ENCODE results near the gene SLC41A3. TPM values are rescaled to one million over a fixed set of nuclear protein-coding genes. Genes with fewer than 3 reads are reported as not detected.
A peak's percentile ranks its signal among the peaks of the same experiment; 100 is the strongest.

The SLC41A3 gene
- total and polyA plus RNA-seq, 4 donors = 32.6 to 71.4 (median 66.8) TPM

DNA sequence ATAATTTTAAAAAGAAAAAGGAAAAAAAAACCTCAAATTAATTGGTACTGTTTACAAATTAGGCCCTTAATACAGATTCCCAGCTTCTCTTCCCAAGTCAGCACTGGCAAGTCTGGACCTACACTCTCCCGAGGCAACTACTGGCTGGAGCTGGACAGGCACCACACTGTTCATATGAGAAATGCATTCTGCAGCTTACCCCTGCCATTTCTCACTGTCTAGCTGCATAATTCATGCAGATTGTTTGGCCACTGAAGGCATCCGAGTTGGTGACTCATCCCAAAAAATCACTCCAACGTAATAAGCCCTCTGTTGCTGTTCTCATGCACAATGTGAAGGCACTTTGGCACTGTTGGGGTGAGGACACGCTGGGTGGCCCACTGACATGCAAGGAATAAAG, 69.7 kb downstream of the SLC41A3 start:
- intact Hi-C loops (cut with DNase I) = no loop called here
- H3K4me3 ChIP-seq (ENCODE audit: low read length in 2 of 2) = no peak overlapping the region
- WGBS, 2 donors = 50 to 54% methylated on average over 4 of the region's 4 CpGs
- H3K36me3 ChIP-seq (ENCODE audit: control insufficient read depth in 1 of 2, insufficient read depth in 2 of 2, low read length in 1 of 2) = peaks cover 0 to 8% of the 10 kb centered on the region in 2 donors
- DNase-seq (no peak), ATAC-seq (ENCODE audit: low FRiP score) (peak; percentile 48)
- no peaks in the 10 kb centered on the region for H3K27me3 ChIP-seq (ENCODE audit: control insufficient read depth in 1 of 2, insufficient read depth in 2 of 2, low read length in 1 of 2)
- no peaks in the 10 kb centered on the region for H3K4me1 ChIP-seq (ENCODE audit: control insufficient read depth in 1 of 2, insufficient read depth in 2 of 2, low read length in 2 of 2)
- H3K27ac ChIP-seq (ENCODE audit: low read depth in 1 of 2, low read length in 2 of 2) = no peak overlapping the region
- no peaks in the 10 kb centered on the region for H3K9me3 ChIP-seq (ENCODE audit: control insufficient read depth, low read length)

DNA sequence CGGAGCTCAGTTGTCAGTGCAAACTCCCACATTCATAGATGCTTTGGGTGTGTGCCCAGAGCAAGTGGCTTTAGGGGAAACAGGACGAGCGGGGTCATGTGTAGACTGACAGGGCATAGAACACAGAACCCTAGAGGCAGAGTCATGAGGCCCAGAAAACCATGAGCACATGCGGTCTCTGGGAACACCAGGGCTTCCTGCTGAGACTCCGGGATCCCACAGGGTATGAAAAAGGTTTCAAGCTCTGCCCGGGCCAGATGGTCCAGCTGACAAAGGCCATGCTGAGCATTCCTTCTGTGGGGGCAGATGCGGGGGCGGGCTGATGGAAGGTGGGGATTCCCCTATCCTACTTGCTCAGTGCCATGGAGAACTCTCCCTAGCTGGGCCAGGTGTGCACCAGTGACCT, 70.2 kb downstream of the SLC41A3 start:
- DNase-seq (no peak), ATAC-seq (ENCODE audit: low FRiP score) (no peak)
- no peak overlapping the region for H3K27ac ChIP-seq (ENCODE audit: low read depth in 1 of 2, low read length in 2 of 2)
- H3K4me1 ChIP-seq (ENCODE audit: control insufficient read depth in 1 of 2, insufficient read depth in 2 of 2, low read length in 2 of 2) = no peaks in the 10 kb centered on the region
- H3K36me3 ChIP-seq (ENCODE audit: control insufficient read depth in 1 of 2, insufficient read depth in 2 of 2, low read length in 1 of 2) = peaks cover 0 to 8% of the 10 kb centered on the region in 2 donors
- H3K27me3 ChIP-seq (ENCODE audit: control insufficient read depth in 1 of 2, insufficient read depth in 2 of 2, low read length in 1 of 2) = no peaks in the 10 kb centered on the region
- intact Hi-C loops (cut with DNase I) = no loop called here
- H3K4me3 ChIP-seq (ENCODE audit: low read length in 2 of 2) = no peak overlapping the region
- no peaks in the 10 kb centered on the region for H3K9me3 ChIP-seq (ENCODE audit: control insufficient read depth, low read length)
- WGBS, 2 donors = 88 to 96% methylated on average over 8 of the region's 8 CpGs

DNA sequence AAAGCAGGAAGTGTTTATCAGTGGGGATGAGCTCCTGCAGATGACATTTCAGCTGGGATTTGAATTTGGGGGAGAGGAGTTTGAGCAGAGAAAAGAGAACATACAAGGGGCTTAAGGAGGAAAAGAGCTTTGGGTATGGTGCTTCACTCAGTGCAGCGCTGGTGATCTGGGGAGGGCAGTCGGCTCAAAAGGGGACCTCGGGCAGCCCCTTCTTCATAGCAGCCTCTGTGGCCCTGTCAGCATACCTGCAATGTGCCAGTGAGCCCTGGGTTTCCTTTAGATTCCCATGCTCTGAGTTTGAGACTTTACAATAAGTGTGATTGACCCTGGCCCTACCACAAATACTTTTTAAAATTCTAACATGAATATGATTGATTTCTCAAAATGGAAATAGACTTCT, 74.7 kb downstream of the SLC41A3 start:
- DNase-seq (no peak), ATAC-seq (ENCODE audit: low FRiP score) (no peak)
- 88 to 93% methylated on average over 3 of the region's 3 CpGs for WGBS, 2 donors
- Histone ChIP-seq H3K4me3 (ENCODE audit: low read length in 2 of 2) (no peak overlapping the region), H3K4me1 (ENCODE audit: control insufficient read depth in 1 of 2, insufficient read depth in 2 of 2, low read length in 2 of 2) (no peaks in the 10 kb centered on the region), H3K36me3 (ENCODE audit: control insufficient read depth in 1 of 2, insufficient read depth in 2 of 2, low read length in 1 of 2) (peaks cover 0 to 17% of the 10 kb centered on the region in 2 donors), H3K27ac (ENCODE audit: low read depth in 1 of 2, low read length in 2 of 2) (no peak overlapping the region), H3K27me3 (ENCODE audit: control insufficient read depth in 1 of 2, insufficient read depth in 2 of 2, low read length in 1 of 2) (no peaks in the 10 kb centered on the region), H3K9me3 (ENCODE audit: control insufficient read depth, low read length) (no peaks in the 10 kb centered on the region)
- intact Hi-C loops (cut with DNase I) = no loop called here

DNA sequence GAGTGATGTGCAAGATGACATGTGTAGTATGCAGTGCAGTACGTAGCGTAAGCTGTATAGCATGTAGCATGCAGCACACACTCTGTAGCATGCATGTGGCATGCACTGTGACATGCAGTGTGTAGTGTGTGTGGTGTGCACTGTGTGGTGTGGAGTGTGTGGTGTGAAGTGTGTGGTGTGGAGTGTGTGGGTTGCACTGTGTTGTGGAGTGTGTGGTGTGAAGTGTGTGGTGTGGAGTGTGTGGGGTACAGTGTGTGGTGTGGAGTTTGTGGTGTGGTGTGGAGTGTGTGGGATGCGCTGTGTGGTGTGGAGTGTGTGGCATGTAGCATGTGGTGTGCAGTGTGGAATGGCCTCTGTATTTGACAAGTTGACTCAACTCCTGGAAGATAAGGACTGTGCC, 75.7 kb downstream of the SLC41A3 start:
- peaks cover 0 to 17% of the 10 kb centered on the region in 2 donors for H3K36me3 ChIP-seq (ENCODE audit: control insufficient read depth in 1 of 2, insufficient read depth in 2 of 2, low read length in 1 of 2)
- no peaks in the 10 kb centered on the region for H3K4me1 ChIP-seq (ENCODE audit: control insufficient read depth in 1 of 2, insufficient read depth in 2 of 2, low read length in 2 of 2)
- H3K27me3 ChIP-seq (ENCODE audit: control insufficient read depth in 1 of 2, insufficient read depth in 2 of 2, low read length in 1 of 2) = no peaks in the 10 kb centered on the region
- WGBS, 2 donors = 97% methylated on average over 3 of the region's 3 CpGs
- DNase-seq = no peak
- no peak overlapping the region for H3K4me3 ChIP-seq (ENCODE audit: low read length in 2 of 2)
- H3K27ac ChIP-seq (ENCODE audit: low read depth in 1 of 2, low read length in 2 of 2) = no peak overlapping the region
- no peaks in the 10 kb centered on the region for H3K9me3 ChIP-seq (ENCODE audit: control insufficient read depth, low read length)
- ATAC-seq (ENCODE audit: low FRiP score) = no peak
- intact Hi-C loops (cut with DNase I) = no loop called here

DNA sequence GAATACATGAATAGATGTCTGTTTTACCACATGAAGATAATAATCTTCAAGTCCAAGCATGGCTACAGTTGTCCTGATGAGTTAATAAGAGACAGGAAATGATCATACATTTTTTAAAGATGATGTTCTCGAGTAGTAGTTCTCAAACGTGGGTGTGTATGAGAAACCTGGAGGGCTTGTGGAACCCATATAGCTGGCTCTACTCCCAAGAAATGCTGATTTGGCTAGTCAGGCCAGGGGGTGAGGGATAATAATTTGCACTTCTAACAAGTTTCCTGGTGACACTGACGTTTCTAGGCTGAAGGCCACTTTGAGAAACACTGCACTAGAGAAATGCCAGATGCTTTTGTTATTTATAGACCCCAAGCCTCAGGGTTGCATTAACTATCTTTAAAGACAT, 78.0 kb downstream of the SLC41A3 start:
- no peaks in the 10 kb centered on the region for H3K27me3 ChIP-seq (ENCODE audit: control insufficient read depth in 1 of 2, insufficient read depth in 2 of 2, low read length in 1 of 2)
- no peak overlapping the region for H3K4me3 ChIP-seq (ENCODE audit: low read length in 2 of 2)
- 35 to 45% methylated on average over 3 of the region's 3 CpGs for WGBS, 2 donors
- no peaks in the 10 kb centered on the region for H3K4me1 ChIP-seq (ENCODE audit: control insufficient read depth in 1 of 2, insufficient read depth in 2 of 2, low read length in 2 of 2)
- H3K9me3 ChIP-seq (ENCODE audit: control insufficient read depth, low read length) = no peaks in the 10 kb centered on the region
- H3K27ac ChIP-seq (ENCODE audit: low read depth in 1 of 2, low read length in 2 of 2) = no peak overlapping the region
- intact Hi-C loops (cut with DNase I) = no loop called here
- ATAC-seq (ENCODE audit: low FRiP score) (no peak), DNase-seq (no peak)
- peaks cover 0 to 16% of the 10 kb centered on the region in 2 donors for H3K36me3 ChIP-seq (ENCODE audit: control insufficient read depth in 1 of 2, insufficient read depth in 2 of 2, low read length in 1 of 2)

DNA sequence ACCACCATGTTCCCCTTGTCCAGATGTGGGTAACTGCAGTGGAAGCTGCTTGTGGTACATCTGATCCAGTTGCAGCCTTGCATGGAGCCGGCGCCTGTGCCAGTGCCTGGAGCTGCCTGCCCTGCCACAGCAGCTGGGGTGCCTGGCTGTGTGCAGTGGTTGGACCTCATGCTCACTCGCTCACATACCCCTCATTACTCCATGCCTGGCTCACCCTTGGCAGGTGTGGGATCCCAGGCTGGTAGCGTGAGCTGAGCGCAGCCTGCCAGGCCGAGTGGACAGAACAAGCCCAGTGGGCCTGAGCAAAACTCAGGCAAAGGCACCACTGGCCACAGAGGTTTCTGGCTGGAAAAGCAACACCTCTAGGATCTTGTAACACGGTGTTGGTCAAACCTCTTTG, 79.2 kb downstream of the SLC41A3 start:
- Histone ChIP-seq H3K27ac (ENCODE audit: low read depth in 1 of 2, low read length in 2 of 2) (no peak overlapping the region), H3K4me1 (ENCODE audit: control insufficient read depth in 1 of 2, insufficient read depth in 2 of 2, low read length in 2 of 2) (no peaks in the 10 kb centered on the region), H3K4me3 (ENCODE audit: low read length in 2 of 2) (no peak overlapping the region), H3K36me3 (ENCODE audit: control insufficient read depth in 1 of 2, insufficient read depth in 2 of 2, low read length in 1 of 2) (peaks cover 0 to 13% of the 10 kb centered on the region in 2 donors), H3K9me3 (ENCODE audit: control insufficient read depth, low read length) (no peaks in the 10 kb centered on the region), H3K27me3 (ENCODE audit: control insufficient read depth in 1 of 2, insufficient read depth in 2 of 2, low read length in 1 of 2) (no peaks in the 10 kb centered on the region)
- intact Hi-C loops (cut with DNase I) = no loop called here
- no peak for ATAC-seq (ENCODE audit: low FRiP score)
- WGBS, 2 donors = 88% methylated on average over 7 of the region's 7 CpGs
- DNase-seq = no peak

DNA sequence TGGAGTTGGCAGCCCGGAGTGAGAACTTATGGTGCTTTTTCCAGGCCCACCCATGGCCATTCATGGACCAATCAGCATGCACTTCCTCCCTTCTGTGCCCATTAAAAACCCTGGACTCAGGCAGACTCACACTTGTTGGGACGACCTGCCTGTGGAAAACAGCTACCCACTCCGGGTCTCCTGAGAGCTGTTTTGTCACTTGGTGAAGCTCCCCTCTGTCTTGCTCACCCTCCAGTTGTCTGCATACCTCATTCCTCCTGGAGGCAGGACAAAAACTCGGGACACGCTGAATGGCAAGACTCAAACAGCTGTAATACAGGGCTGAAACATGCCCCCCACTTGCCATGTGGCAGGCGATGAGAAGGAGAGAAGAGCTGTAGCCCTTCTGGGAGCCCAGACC, 79.7 kb downstream of the SLC41A3 start:
- no peaks in the 10 kb centered on the region for H3K9me3 ChIP-seq (ENCODE audit: control insufficient read depth, low read length)
- H3K36me3 ChIP-seq (ENCODE audit: control insufficient read depth in 1 of 2, insufficient read depth in 2 of 2, low read length in 1 of 2) = peaks cover 0 to 13% of the 10 kb centered on the region in 2 donors
- H3K4me1 ChIP-seq (ENCODE audit: control insufficient read depth in 1 of 2, insufficient read depth in 2 of 2, low read length in 2 of 2) = no peaks in the 10 kb centered on the region
- H3K4me3 ChIP-seq (ENCODE audit: low read length in 2 of 2) = no peak overlapping the region
- no peaks in the 10 kb centered on the region for H3K27me3 ChIP-seq (ENCODE audit: control insufficient read depth in 1 of 2, insufficient read depth in 2 of 2, low read length in 1 of 2)
- intact Hi-C loops (cut with DNase I) = no loop called here
- no peak overlapping the region for H3K27ac ChIP-seq (ENCODE audit: low read depth in 1 of 2, low read length in 2 of 2)
- 82 to 91% methylated on average over 6 of the region's 6 CpGs for WGBS, 2 donors
- ATAC-seq (ENCODE audit: low FRiP score) (no peak), DNase-seq (no peak)

DNA sequence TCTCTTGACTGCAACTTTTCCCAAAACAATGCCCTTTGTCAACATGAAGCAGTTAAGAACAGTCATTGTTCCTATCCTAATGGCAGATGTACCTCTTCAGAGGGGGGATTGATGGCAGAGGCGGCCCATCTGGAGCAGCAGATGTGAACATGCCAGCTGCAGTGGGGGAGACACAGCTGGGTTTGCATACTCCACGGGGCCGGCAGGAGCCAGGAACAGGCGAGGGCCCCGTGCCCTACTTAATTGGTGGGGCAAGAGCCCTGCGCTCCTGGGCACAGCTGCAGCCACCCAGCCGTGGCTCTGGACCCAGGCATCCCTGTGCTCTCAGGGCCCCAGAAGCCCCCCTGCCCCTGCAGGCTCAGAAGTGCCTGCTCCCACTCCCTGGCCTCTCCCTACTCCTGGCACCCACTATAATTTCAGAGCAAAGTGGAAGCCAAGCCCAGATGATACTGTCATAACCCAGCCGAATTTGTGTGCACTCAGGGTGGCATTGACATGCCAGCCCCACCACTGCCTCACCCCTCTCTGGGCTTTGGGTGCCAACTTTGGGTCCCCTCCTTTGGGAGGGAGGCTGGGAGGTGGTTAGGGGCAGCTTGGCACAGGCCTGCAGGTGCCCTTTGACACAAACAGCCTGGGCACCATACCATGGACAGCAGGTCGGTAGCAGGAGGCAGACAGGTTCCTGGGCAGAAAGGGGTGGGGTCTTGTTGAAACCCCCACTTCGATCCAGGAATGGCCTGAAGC, 80.3 kb downstream of the SLC41A3 start:
- DNase-seq (no peak), ATAC-seq (ENCODE audit: low FRiP score) (peak; percentile 54)
- 93% methylated on average over 10 of the region's 10 CpGs for WGBS, 2 donors
- H3K36me3 ChIP-seq (ENCODE audit: control insufficient read depth in 1 of 2, insufficient read depth in 2 of 2, low read length in 1 of 2) = peaks cover 0 to 13% of the 10 kb centered on the region in 2 donors
- intact Hi-C loops (cut with DNase I) = no loop called here
- H3K27ac ChIP-seq (ENCODE audit: low read depth in 1 of 2, low read length in 2 of 2) = no peak overlapping the region
- no peaks in the 10 kb centered on the region for H3K9me3 ChIP-seq (ENCODE audit: control insufficient read depth, low read length)
- no peak overlapping the region for H3K4me3 ChIP-seq (ENCODE audit: low read length in 2 of 2)
- no peaks in the 10 kb centered on the region for H3K27me3 ChIP-seq (ENCODE audit: control insufficient read depth in 1 of 2, insufficient read depth in 2 of 2, low read length in 1 of 2)
- no peaks in the 10 kb centered on the region for H3K4me1 ChIP-seq (ENCODE audit: control insufficient read depth in 1 of 2, insufficient read depth in 2 of 2, low read length in 2 of 2)

DNA sequence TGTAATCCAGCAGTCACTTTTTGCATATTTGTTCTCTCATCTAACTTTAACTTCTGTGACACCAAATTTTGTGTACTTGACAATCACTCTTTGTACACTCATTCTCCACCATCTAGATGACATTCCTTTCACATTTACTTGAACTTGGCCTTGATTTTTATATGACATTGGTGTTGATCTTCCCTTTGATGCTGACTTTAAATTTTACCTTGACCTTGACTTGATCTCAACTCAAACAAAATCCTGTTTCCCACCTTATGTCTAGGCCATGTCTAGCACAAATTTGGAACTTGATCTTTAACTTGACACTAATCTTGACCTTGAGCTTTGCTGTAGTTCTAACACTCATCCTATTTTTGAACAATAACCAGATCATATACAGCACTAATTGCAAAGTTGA, 81.7 kb downstream of the SLC41A3 start:
- ATAC-seq (ENCODE audit: low FRiP score) = no peak
- Histone ChIP-seq H3K36me3 (ENCODE audit: control insufficient read depth in 1 of 2, insufficient read depth in 2 of 2, low read length in 1 of 2) (peaks cover 0 to 6% of the 10 kb centered on the region in 2 donors), H3K9me3 (ENCODE audit: control insufficient read depth, low read length) (no peaks in the 10 kb centered on the region)

More for the DNA sequence above, 81.7 kb downstream of the SLC41A3 start:
- Histone ChIP-seq H3K4me3 (ENCODE audit: low read length in 2 of 2) (no peak overlapping the region), H3K27me3 (ENCODE audit: control insufficient read depth in 1 of 2, insufficient read depth in 2 of 2, low read length in 1 of 2) (no peaks in the 10 kb centered on the region), H3K4me1 (ENCODE audit: control insufficient read depth in 1 of 2, insufficient read depth in 2 of 2, low read length in 2 of 2) (no peaks in the 10 kb centered on the region), H3K27ac (ENCODE audit: low read depth in 1 of 2, low read length in 2 of 2) (no peak overlapping the region)
- intact Hi-C loops (cut with DNase I) = no loop called here
- no peak for DNase-seq
